HG02852 (cell line): Measurements from ENCODE around the gene NELFA.

Source experiments
- ATAC-seq: cut with Tn5 transposase; IDR thresholded peaks from one replicate; pipeline ENCODE4 v1.9.1; 2021; ENCODE audit warnings: mild to moderate bottlenecking, moderate library complexity; ENCODE audit not compliant: unreplicated experiment

The NELFA gene

GRCh38 chr4:1983846-1984405 is 24.8 kb downstream of the NELFA start:
- ATAC-seq, result no peak

- ATAC-seq, result no peak
Observed at GRCh38 chr4:1983053-1983845, 25.5 kb downstream of the NELFA start.

- ATAC-seq, result no peak
Observed at GRCh38 chr4:1982124-1983052, 26.4 kb downstream of the NELFA start.

DNA sequence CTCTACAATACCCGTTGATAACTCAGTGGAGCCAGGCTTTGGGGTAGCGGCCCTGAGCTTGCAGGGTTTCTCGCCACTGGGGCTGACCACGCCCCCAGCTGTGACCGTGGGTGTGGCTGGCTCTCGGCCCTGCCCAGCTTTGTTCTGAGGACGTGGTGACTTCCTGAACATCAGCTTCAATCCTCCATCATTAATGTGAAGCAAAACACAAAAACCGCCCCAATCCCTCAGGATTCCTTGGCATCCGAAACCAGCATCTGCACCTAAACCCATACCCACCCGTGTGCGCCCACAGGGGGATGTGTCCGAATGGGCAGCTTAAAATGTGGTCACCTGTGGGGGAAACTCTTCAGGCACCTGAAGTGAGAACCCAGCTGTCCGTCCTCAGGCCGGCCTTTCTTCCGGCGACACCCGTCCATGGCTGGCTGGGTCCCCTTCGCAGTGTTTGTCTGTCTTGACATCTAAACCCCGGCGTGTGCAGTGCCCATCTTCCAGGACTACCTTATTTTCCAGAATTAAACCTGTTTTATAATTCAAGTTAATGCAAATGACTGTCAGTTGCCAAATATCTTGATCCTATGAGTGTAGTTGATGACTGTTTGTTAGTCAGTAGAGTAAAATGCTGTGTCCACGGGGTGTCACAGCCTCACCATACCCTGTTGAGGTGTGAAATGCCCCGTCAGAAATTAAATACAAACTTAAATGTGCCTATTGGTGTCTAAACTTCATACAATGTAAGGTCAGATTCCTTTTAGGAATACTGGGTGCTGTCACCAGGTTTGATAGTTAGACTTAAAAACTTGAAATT is 27.3 kb downstream of the NELFA start:
- no peak for ATAC-seq

GRCh38 chr4:1980561-1981041 is 28.2 kb downstream of the NELFA start:
- ATAC-seq, result no peak

GRCh38 chr4:1979477-1980196 is 29.1 kb downstream of the NELFA start:
- ATAC-seq, result no peak

- no peak for ATAC-seq
Observed at GRCh38 chr4:1978741-1979476, 29.9 kb downstream of the NELFA start.

DNA sequence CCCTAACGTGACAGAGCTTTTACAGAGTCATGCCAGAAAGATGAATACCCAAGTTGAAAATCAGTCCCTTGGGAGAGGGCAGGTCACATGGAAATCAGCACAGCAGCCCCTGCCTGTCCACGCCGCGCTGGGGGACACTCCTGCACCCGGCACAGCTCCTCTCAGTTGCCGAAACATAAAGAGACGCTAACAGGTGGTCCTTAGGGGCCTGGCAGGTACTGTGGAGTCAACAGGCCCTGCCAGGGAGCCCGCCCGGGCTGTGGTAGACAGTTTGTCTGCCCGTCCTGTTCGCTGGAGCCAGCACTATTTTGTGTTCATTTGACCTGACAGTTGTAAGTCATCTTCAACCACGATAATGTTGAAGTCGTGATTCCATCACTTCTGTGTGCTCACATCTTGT is 30.5 kb downstream of the NELFA start:
- no peak for ATAC-seq

GRCh38 chr4:1976416-1977352 is 32.1 kb downstream of the NELFA start:
- ATAC-seq, result no peak

DNA sequence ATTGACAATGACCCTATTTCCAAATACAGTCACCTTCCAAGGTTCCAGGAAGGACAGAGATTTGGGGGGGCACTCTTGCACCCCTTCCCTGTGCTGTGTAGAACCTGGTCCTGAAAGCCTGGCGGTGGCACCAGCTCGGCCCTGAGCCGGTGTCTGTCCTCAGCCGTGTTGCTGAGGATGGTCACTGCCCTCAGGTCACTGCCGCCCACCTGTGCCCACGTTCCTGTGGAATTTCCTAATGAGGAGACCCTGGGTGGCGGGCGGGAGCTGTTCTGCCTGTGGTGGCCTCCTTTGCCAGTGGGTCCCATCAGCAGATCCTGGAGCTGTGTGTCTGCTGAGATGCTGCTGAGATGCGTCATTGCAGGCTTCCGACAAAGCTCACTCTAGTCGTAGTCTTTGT is 32.9 kb downstream of the NELFA start:
- ATAC-seq, result no peak

DNA sequence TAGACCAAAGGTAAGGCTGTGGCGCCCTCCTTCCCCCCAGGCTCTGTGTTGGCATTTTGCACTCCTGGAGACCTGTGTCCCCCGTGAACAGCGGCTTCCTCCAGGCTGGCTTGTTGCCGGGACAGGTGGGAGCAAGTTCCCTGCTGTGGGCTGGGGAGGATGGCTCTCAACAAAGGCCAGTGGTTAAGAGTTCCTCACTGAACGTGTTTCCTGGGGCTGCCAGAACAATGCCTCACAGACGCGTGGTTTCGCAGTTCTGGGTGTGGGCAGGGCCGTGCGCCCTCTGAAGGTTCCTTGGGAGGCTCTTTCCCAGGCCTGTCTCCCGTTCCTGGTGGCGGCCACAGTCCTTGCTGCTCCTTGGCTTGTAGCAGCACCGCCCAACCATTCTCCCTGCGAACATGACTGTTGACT is 33.4 kb downstream of the NELFA start:
- ATAC-seq, result no peak

DNA sequence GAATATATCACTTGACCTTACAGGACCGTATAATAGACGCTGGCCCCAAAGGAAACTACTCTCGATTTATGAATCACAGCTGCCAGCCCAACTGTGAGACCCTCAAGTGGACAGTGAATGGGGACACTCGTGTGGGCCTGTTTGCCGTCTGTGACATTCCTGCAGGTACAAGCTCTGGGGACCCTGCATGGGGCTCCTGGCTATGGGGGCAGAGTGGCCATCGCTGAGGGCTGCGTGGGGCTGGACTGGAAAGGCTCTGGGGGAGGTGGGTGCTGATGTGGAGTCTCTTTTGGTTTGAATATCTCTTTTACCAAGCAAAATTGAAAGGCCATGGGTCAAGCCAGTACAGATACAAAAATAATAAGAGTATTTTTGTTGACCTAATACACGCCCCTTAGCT is 33.9 kb downstream of the NELFA start:
- ATAC-seq, result no peak

- no peak for ATAC-seq
Observed at GRCh38 chr4:1973661-1974060, 35.1 kb downstream of the NELFA start.

DNA sequence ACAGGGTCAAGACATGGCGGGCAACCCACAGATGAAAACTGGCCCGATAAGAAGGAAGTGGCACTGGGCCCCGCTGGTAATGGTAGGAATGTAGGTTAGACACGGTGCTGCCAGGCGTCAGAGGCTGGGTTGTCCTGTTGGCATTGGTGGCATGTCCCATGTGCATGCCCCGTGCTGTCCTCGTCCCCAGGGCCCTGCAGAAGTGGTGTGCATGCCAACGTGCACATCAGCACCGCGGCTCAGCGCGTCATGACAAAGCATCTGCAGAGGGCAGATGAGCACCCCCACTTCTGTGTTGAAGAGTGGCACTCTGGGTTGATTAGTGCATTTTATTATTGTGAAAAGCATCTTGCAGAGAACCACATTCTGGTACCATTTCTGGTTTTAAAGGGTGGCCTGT is 35.6 kb downstream of the NELFA start:
- ATAC-seq, result no peak

- no peak for ATAC-seq
Observed at GRCh38 chr4:1972414-1972813, 36.4 kb downstream of the NELFA start.

- no peak for ATAC-seq
Observed at GRCh38 chr4:1971456-1972200, 37.1 kb downstream of the NELFA start.

DNA sequence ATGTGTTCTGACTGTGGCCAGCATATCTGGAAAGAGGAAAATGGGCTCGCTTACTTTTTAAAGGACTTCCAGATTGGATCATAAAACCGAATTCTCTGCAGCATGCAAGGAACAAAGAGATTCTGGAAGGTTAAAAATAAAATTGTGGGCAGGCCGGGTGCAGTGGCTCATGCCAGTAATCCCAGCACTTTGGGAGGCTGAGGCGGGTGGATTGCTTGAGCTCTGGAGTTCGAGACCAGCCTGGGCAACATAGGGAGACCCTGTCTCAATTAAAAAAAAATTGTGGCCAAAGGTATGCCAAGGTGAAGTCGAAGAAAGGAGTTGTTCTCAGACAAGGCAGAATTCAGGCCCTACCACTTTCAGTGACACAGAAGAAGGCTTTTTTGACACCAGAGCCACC is 37.8 kb downstream of the NELFA start:
- no peak for ATAC-seq
